WTC11 (cell line): ENCODE results near the gene DGLUCY. TPM values are rescaled to one million over a fixed set of nuclear protein-coding genes. Genes with fewer than 3 reads are reported as not detected.
"Not testable (repeated sequence)": the region's sequence is repeated elsewhere in the genome, so short reads cannot be mapped to it uniquely, and the experiment has no call there.

Source experiments
- ATAC-seq: fragments of 200-7000 bp; cut with Tn5 transposase; 2 replicates; pipeline ENCODE4 v1.10.0; 2021; ENCODE audit warnings: mild to moderate bottlenecking, moderate library complexity
- CTCF ChIA-PET: fragments of 300-600 bp; sonication (Branson Sonifier 250); formaldehyde crosslinking; loops from one replicate; lab custom pipeline; 2021; ENCODE audit warnings: antibody characterized with exemption; lab: Charles Lee
- POLR2A ChIA-PET: fragments of 350-600 bp; sonication (Branson Sonifier 250); formaldehyde crosslinking; loops from one replicate; lab custom pipeline; 2021; ENCODE audit warnings: antibody characterized with exemption; lab: Charles Lee
- DNase-seq: peaks from one replicate; pipeline ENCODE4 v3.0.0; 2021; ENCODE audit warnings: low spot score
- H3K27ac Mint-ChIP-seq: 2 replicates; pipeline ENCODE4 v1.8.0; 2021; ENCODE audit warnings: mixed read lengths
- H3K27me3 Mint-ChIP-seq: 2 replicates; pipeline ENCODE4 v1.8.0; 2021; ENCODE audit warnings: low read depth, mild to moderate bottlenecking, moderate library complexity, mixed read lengths
- H3K36me3 Mint-ChIP-seq: 2 replicates; pipeline ENCODE4 v1.8.0; 2021; ENCODE audit warnings: mixed read lengths
- H3K4me1 Mint-ChIP-seq: 2 replicates; pipeline ENCODE4 v1.8.0; 2022; ENCODE audit warnings: mixed read lengths
- H3K4me3 Mint-ChIP-seq: 2 replicates; pipeline ENCODE4 v1.8.0; 2021; ENCODE audit warnings: mild to moderate bottlenecking, moderate library complexity, mixed read lengths
- H3K9me3 Mint-ChIP-seq: 2 replicates; pipeline ENCODE4 v1.8.0; 2021; ENCODE audit warnings: mixed read lengths
- CBFB ChIP-seq: sonication (generic); formaldehyde crosslinking; IDR thresholded peaks from 2 replicates; pipeline ENCODE4 v1.8.1; 2022; ENCODE audit warnings: mild to moderate bottlenecking, low read depth, missing genetic modification reagents
- ESRRA ChIP-seq: sonication (generic); formaldehyde crosslinking; IDR thresholded peaks from 2 replicates; pipeline ENCODE4 v1.8.1; 2022; ENCODE audit warnings: mild to moderate bottlenecking, missing genetic modification reagents, borderline replicate concordance
- ETV6 ChIP-seq: sonication (generic); formaldehyde crosslinking; IDR thresholded peaks from 2 replicates; pipeline ENCODE4 v1.8.1; 2022; ENCODE audit warnings: mild to moderate bottlenecking, missing genetic modification reagents
- FOXP1 ChIP-seq: sonication (generic); formaldehyde crosslinking; IDR thresholded peaks from 2 replicates; pipeline ENCODE4 v1.8.0; 2022; ENCODE audit warnings: missing genetic modification reagents, mild to moderate bottlenecking, moderate library complexity, borderline replicate concordance
- JAZF1 ChIP-seq: fragments of 250-450 bp; sonication (Bioruptor Pico); IDR thresholded peaks from 2 replicates; pipeline ENCODE4 v1.9.0; 2021; ENCODE audit warnings: moderate library complexity, mild to moderate bottlenecking, inconsistent platforms
- NFYB ChIP-seq: sonication (generic); formaldehyde crosslinking; conservative IDR thresholded peaks from 2 replicates; pipeline ENCODE4 v1.8.0; 2022; ENCODE audit warnings: low read depth, missing genetic modification reagents
- NR3C1 ChIP-seq: sonication (generic); formaldehyde crosslinking; conservative IDR thresholded peaks from 2 replicates; pipeline ENCODE4 v1.8.1; 2023; ENCODE audit warnings: low read depth, mild to moderate bottlenecking, missing genetic modification reagents
- OVOL2 ChIP-seq: fragments of 250-450 bp; sonication (Bioruptor Pico); IDR thresholded peaks from 2 replicates; pipeline ENCODE4 v1.9.0; 2021; ENCODE audit warnings: mild to moderate bottlenecking, borderline replicate concordance
- SMAD3 ChIP-seq: sonication (generic); formaldehyde crosslinking; IDR thresholded peaks from 2 replicates; pipeline ENCODE4 v1.8.0; 2022; ENCODE audit warnings: missing genetic modification reagents, mild to moderate bottlenecking, borderline replicate concordance
- TEAD1 ChIP-seq: sonication (generic); formaldehyde crosslinking; IDR thresholded peaks from 2 replicates; pipeline ENCODE4 v1.8.0; 2022; ENCODE audit warnings: mild to moderate bottlenecking, missing genetic modification reagents
- ZNF121 ChIP-seq: sonication (generic); formaldehyde crosslinking; IDR thresholded peaks from 2 replicates; pipeline ENCODE4 v1.8.0; 2023; ENCODE audit warnings: missing genetic modification reagents
- ZNF317 ChIP-seq: sonication (generic); formaldehyde crosslinking; IDR thresholded peaks from 2 replicates; pipeline ENCODE4 v1.8.1; 2023; ENCODE audit warnings: low read depth, mild to moderate bottlenecking, moderate library complexity, missing genetic modification reagents, borderline replicate concordance
- total RNA-seq: library from RNA; stranded (reverse); gene quantifications from 3 replicates; pipeline ENCODE4 v1.2.3, GENCODE V29; 2021
- TF ChIP-seq, protein P1 (sequence below): sonication (generic); formaldehyde crosslinking; conservative IDR thresholded peaks from 2 replicates; pipeline ENCODE4 v1.8.1; 2023; ENCODE audit warnings: mild to moderate bottlenecking, low read depth, missing genetic modification reagents, moderate library complexity
- TF ChIP-seq, protein P2 (sequence below): sonication (generic); formaldehyde crosslinking; IDR thresholded peaks from 2 replicates; pipeline ENCODE4 v1.8.0; 2022; ENCODE audit warnings: mild to moderate bottlenecking, missing genetic modification reagents
- TF ChIP-seq, protein P3 (sequence below): sonication (generic); formaldehyde crosslinking; IDR thresholded peaks from 2 replicates; pipeline ENCODE4 v1.8.1; 2023; ENCODE audit warnings: mild to moderate bottlenecking, missing genetic modification reagents, borderline replicate concordance

The DGLUCY gene
- total RNA-seq, 1 experiment from 2014 or later = 35.4 TPM

DNA sequence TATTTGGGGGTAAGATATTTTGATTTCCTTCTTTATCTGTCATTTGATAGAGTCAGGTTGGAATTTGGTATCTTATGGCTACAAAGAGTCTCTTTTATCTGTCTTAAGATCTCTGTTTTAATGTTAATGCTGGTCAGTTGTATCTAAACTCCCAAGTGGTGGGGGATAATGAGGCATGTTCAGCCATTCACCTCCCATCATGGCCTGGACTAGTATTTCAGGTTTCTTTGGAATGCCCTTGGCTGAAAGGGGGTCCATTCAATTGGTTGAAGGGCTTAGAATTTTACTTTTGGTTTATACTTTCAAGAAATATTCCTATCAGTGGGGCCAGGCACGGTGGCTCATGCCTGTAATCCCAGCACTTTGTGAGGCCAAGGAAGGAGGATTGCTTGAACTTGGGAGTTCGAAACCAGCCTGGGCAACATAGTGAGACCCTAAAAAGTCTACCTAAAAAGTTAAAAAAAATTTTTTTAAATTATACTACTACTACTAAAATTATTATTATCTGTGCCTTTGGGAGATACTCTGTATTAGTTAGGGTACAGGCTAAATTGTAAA is 4.7 kb downstream of the DGLUCY start:
- ChIA-PET POLR2A (no interaction called here), CTCF (interaction anchor here (1.0 to 2.1 kb wide), 3 partner anchors 20 to 58 kb away, joined by 3 to 7 read pairs (median 4); no protein-coding TSS in a partner anchor)
- Mint-ChIP-seq H3K36me3 (peaks cover 21% of the 10 kb centered on the region), H3K27ac (peak overlapping the region; percentile 67; the same call in 1 of the 2 replicates), H3K4me1 (peaks cover 59% of the 10 kb centered on the region), H3K9me3 (peaks cover 19% of the 10 kb centered on the region), H3K27me3 (no peaks in the 10 kb centered on the region)
- no peak for ATAC-seq
- TF ChIP-seq ZNF121 (CRISPR knock-in tag) = peak; percentile 69
- no peak for TF ChIP-seq TEAD1 (CRISPR knock-in tag)
- TF ChIP-seq, all 79 proteins: peak for 1
- H3K4me3 Mint-ChIP-seq = no peak overlapping the region
- no peak for DNase-seq

DNA sequence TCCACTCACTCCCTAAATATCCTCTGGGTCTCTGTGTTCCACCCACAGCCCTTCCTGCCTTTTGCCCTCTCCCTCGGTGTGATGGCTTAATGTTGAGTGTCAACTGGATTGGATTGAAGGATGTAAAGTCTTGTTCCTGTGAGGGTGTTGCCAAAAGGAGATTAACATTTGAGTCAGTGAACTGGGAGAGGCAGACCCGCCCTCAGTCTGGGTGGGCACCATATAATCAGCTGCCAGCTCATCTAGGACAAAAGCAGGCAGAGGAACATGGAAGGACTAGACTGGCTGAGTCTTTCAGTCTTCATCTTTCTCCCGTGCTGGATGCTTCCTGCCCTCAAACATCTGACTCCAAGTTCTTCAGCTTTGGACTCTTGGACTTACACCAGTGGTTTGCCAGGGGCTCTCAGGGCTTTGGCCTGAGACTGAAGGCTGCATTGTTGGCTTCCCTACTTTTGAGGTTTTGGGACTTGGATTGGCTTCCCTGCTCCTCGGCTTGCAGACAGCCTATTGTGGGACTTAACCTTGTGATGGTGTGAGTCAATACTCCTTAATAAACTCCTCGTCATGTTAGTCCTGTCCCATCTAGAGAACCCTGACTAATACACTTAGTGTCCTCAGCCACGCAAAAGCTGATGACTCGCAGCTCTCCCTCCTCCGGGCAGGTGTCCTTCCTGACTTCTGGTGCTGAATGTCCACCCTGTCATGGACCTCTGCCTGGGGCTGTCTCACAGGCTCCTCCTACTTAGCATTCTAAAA is 5.9 kb downstream of the DGLUCY start:
- Mint-ChIP-seq H3K36me3 (peaks cover 21% of the 10 kb centered on the region), H3K27ac (peak overlapping the region; percentile 9; the same call in 1 of the 2 replicates), H3K4me1 (peaks cover 53% of the 10 kb centered on the region)
- CTCF ChIA-PET = interaction anchor here (0.5 to 2.1 kb wide), 2 partner anchors 9 to 53 kb away, joined by 3 to 7 read pairs; no protein-coding TSS in a partner anchor
- ATAC-seq = no peak
- no peak for TF ChIP-seq NFYB (CRISPR knock-in tag)
- TF ChIP-seq NR3C1 = no peak
- TF ChIP-seq, protein P1, sequence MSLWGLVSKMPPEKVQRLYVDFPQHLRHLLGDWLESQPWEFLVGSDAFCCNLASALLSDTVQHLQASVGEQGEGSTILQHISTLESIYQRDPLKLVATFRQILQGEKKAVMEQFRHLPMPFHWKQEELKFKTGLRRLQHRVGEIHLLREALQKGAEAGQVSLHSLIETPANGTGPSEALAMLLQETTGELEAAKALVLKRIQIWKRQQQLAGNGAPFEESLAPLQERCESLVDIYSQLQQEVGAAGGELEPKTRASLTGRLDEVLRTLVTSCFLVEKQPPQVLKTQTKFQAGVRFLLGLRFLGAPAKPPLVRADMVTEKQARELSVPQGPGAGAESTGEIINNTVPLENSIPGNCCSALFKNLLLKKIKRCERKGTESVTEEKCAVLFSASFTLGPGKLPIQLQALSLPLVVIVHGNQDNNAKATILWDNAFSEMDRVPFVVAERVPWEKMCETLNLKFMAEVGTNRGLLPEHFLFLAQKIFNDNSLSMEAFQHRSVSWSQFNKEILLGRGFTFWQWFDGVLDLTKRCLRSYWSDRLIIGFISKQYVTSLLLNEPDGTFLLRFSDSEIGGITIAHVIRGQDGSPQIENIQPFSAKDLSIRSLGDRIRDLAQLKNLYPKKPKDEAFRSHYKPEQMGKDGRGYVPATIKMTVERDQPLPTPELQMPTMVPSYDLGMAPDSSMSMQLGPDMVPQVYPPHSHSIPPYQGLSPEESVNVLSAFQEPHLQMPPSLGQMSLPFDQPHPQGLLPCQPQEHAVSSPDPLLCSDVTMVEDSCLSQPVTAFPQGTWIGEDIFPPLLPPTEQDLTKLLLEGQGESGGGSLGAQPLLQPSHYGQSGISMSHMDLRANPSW (CRISPR knock-in tag) = no peak
- no peak for TF ChIP-seq ESRRA
- TF ChIP-seq SMAD3 = no peak
- TF ChIP-seq, protein P2, sequence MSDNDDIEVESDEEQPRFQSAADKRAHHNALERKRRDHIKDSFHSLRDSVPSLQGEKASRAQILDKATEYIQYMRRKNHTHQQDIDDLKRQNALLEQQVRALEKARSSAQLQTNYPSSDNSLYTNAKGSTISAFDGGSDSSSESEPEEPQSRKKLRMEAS = no peak
- TF ChIP-seq ZNF317 (CRISPR knock-in tag) = no peak
- TF ChIP-seq JAZF1 (CRISPR knock-in tag) = no peak
- TF ChIP-seq OVOL2 (CRISPR knock-in tag) = no peak
- TF ChIP-seq CBFB (CRISPR knock-in tag) = no peak
- TF ChIP-seq ETV6 (CRISPR knock-in tag) = no peak
- no peak for TF ChIP-seq FOXP1 (CRISPR knock-in tag)
- TF ChIP-seq, all 79 proteins: peak for 0
- no peak for DNase-seq
- no peaks in the 10 kb centered on the region for H3K27me3 Mint-ChIP-seq
- H3K9me3 Mint-ChIP-seq = peaks cover 19% of the 10 kb centered on the region
- POLR2A ChIA-PET = no interaction called here
- no peak overlapping the region for H3K4me3 Mint-ChIP-seq

DNA sequence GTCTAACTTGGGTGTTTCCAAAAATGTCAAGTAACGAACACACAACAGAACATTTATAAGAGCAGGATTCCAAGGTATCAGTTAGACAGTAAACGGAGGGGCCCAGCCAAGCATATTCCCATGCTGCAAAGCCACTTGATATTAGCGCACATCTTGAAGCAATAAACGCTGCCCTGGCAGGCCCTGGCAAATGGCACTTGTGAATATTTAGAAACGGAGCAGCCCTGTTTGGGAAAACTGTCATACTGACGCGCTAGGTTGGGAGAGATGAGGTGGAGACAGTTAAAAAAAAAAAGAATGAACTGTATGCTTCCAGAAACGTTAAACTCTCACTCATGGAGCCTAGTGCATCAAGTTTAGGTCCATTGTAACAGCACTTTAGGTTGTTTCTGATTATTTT is 9.3 kb downstream of the DGLUCY start:
- TF ChIP-seq, protein P3, sequence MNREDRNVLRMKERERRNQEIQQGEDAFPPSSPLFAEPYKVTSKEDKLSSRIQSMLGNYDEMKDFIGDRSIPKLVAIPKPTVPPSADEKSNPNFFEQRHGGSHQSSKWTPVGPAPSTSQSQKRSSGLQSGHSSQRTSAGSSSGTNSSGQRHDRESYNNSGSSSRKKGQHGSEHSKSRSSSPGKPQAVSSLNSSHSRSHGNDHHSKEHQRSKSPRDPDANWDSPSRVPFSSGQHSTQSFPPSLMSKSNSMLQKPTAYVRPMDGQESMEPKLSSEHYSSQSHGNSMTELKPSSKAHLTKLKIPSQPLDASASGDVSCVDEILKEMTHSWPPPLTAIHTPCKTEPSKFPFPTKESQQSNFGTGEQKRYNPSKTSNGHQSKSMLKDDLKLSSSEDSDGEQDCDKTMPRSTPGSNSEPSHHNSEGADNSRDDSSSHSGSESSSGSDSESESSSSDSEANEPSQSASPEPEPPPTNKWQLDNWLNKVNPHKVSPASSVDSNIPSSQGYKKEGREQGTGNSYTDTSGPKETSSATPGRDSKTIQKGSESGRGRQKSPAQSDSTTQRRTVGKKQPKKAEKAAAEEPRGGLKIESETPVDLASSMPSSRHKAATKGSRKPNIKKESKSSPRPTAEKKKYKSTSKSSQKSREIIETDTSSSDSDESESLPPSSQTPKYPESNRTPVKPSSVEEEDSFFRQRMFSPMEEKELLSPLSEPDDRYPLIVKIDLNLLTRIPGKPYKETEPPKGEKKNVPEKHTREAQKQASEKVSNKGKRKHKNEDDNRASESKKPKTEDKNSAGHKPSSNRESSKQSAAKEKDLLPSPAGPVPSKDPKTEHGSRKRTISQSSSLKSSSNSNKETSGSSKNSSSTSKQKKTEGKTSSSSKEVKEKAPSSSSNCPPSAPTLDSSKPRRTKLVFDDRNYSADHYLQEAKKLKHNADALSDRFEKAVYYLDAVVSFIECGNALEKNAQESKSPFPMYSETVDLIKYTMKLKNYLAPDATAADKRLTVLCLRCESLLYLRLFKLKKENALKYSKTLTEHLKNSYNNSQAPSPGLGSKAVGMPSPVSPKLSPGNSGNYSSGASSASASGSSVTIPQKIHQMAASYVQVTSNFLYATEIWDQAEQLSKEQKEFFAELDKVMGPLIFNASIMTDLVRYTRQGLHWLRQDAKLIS (CRISPR knock-in tag) = no peak
- DNase-seq (no peak), ATAC-seq (no peak)
- peaks cover 27% of the 10 kb centered on the region for H3K4me1 Mint-ChIP-seq
- ChIA-PET POLR2A (no interaction called here), CTCF (no interaction called here)
- peaks cover 29% of the 10 kb centered on the region for H3K36me3 Mint-ChIP-seq
- no peak overlapping the region for H3K4me3 Mint-ChIP-seq
- peaks cover 13% of the 10 kb centered on the region for H3K9me3 Mint-ChIP-seq
- H3K27ac Mint-ChIP-seq = peak overlapping the region; percentile 4; the same call in 1 of the 2 replicates
- no peaks in the 10 kb centered on the region for H3K27me3 Mint-ChIP-seq

DNA sequence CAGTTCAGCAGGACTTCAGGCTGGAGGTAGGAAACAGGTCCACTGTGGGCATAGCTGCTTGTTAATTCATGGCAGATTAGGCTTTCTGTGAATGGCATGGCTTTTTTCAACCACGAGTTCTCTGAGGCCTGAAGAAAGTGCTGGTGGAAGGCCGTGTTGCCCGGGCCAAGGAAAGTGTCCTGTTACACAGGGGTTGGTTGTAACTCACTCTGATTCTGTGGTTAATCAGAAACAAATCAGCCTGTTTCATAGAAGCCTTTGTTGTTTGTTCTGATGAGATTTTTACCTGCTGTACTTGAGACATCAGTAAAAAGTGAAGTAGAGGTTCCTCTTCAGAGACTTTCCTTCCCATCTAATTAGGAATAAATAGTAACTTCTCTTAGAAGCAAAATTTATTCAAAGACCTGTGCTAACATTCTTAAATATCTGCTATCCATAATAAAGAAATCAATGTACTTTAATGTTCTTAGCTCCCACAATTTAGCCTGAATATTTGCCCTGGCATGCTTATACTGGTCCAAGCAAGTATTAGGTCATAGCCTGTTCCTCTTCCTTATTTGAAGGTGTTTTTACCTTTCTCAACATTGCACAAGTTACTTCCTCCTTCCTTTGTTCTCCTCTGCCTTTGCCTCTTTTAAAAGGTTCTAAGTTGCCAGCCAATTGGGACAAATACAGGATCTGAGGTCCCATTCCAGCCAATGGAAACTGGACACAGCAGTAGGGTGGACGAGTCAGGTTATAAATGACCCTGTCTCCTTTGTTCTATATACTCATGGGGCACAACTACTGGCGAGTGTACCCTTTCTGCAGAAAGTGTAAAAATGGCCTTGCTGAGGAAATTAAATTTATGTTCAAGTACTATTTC is 10.8 kb downstream of the DGLUCY start:
- not testable (repeated sequence) for H3K9me3 Mint-ChIP-seq, DNase-seq, ATAC-seq, H3K4me3 Mint-ChIP-seq, H3K27me3 Mint-ChIP-seq
- H3K27ac Mint-ChIP-seq = peak overlapping the region; percentile 4; the same call in 1 of the 2 replicates
- ChIA-PET CTCF (interaction anchor here (0.6 kb wide), 1 partner anchor 11 kb away, joined by 3 read pairs; no protein-coding TSS in a partner anchor), POLR2A (interaction anchor here (1.2 kb wide), 1 partner anchor 12 kb away, joined by 7 read pairs; no protein-coding TSS in a partner anchor)
- H3K4me1 Mint-ChIP-seq = peaks cover 17% of the 10 kb centered on the region
- peaks cover 16% of the 10 kb centered on the region for H3K36me3 Mint-ChIP-seq
